ENCODE results near the gene GSK3A.

The GSK3A gene

GRCh38 chr19:42219812-42220750 lies 22.3 kb downstream of the GSK3A start, which contains the start of gene ZNF526 (continued):
- no peak for TF ChIP-seq ZNF23 (tag by site-specific recombination; IDR thresholded peaks at IDR 0.05; ENCODE audit: borderline replicate concordance)
- no peak for TF ChIP-seq ZNF292 (tag by site-specific recombination; IDR thresholded peaks at IDR 0.05; ENCODE audit: borderline replicate concordance, low read depth)
- no peak for TF ChIP-seq ZNF571 (tag by site-specific recombination; IDR thresholded peaks at IDR 0.05)
- TF ChIP-seq PRDM1 (tag by site-specific recombination; IDR thresholded peaks at IDR 0.05), result no peak
- no peak for TF ChIP-seq OSR2 (tag by site-specific recombination; IDR thresholded peaks at IDR 0.05)
- no peak for TF ChIP-seq ZNF785 (tag by site-specific recombination; IDR thresholded peaks at IDR 0.05)
- TF ChIP-seq ZNF140 (tag by site-specific recombination; IDR thresholded peaks at IDR 0.05), result no peak
- TF ChIP-seq ZNF555 (tag by site-specific recombination; conservative IDR thresholded peaks at IDR 0.05), result no peak
- no peak for TF ChIP-seq ZNF48 (tag by site-specific recombination; IDR thresholded peaks at IDR 0.05)
- TF ChIP-seq PRDM6 (tag by site-specific recombination; IDR thresholded peaks at IDR 0.05), result no peak
- no peak for TF ChIP-seq ZNF521 (tag by site-specific recombination; IDR thresholded peaks at IDR 0.05)
- TF ChIP-seq GLI2 (tag by site-specific recombination; IDR thresholded peaks at IDR 0.05; ENCODE audit: borderline replicate concordance, low read depth), result no peak
- no peak for TF ChIP-seq ZNF132 (tag by site-specific recombination; IDR thresholded peaks at IDR 0.05; ENCODE audit: borderline replicate concordance)
- TF ChIP-seq ZNF701 (tag by site-specific recombination; IDR thresholded peaks at IDR 0.05), result no peak
- TF ChIP-seq ZNF10 (tag by site-specific recombination; IDR thresholded peaks at IDR 0.05), result no peak; the same call in 1 of the 2 replicates
- peak; percentile 46; the same call in 1 of the 2 replicates for TF ChIP-seq ZNF76 (tag by site-specific recombination; IDR thresholded peaks at IDR 0.05; ENCODE audit: borderline replicate concordance, low read depth)
- TF ChIP-seq ZNF777 (tag by site-specific recombination; IDR thresholded peaks at IDR 0.05; ENCODE audit: borderline replicate concordance), result no peak
- TF ChIP-seq ZNF280D (tag by site-specific recombination; IDR thresholded peaks at IDR 0.05), result no peak
- TF ChIP-seq ZNF248 (tag by site-specific recombination; IDR thresholded peaks at IDR 0.05), result no peak
- TF ChIP-seq ZBTB17 (tag by site-specific recombination; IDR thresholded peaks at IDR 0.05), result peak; percentile 89
- TF ChIP-seq WT1 (tag by site-specific recombination; IDR thresholded peaks at IDR 0.05), result peak; percentile 39; the same call in 1 of the 2 replicates
- peak; percentile 96 for TF ChIP-seq ZNF610 (tag by site-specific recombination; IDR thresholded peaks at IDR 0.05; ENCODE audit: borderline replicate concordance)
- no peak for TF ChIP-seq ZNF664 (tag by site-specific recombination; IDR thresholded peaks at IDR 0.05)
- TF ChIP-seq ZNF26 (tag by site-specific recombination; IDR thresholded peaks at IDR 0.05), result no peak
- no peak for TF ChIP-seq ZNF670 (tag by site-specific recombination; IDR thresholded peaks at IDR 0.05; ENCODE audit: low read depth)
- no peak for TF ChIP-seq ZNF830 (tag by site-specific recombination; IDR thresholded peaks at IDR 0.05; ENCODE audit: low read depth)
- no peak for TF ChIP-seq PRDM2 (tag by site-specific recombination; IDR thresholded peaks at IDR 0.05; ENCODE audit: borderline replicate concordance)
